GM18870 (cell line): Measurements from ENCODE around the gene GSTO2.

Experiments used
- ATAC-seq: cut with Tn5 transposase; IDR thresholded peaks from one replicate; pipeline ENCODE4 v1.9.1; 2021; ENCODE audit warnings: moderate library complexity; ENCODE audit not compliant: unreplicated experiment

GSTO2 gene

GRCh38 chr10:104337985-104338735, 69.2 kb downstream of the GSTO2 start, which contains the start of gene ITPRIP:
TSS of gene ITPRIP (minus strand) at chr10:104338465. CDS start at chr10:104316051, 22,414 bp downstream.
- ATAC-seq = peak; percentile 65

GRCh38 chr10:104339469-104340110, 70.6 kb downstream of the GSTO2 start:
- ATAC-seq = no peak

- no peak for ATAC-seq
Measured at GRCh38 chr10:104340111-104340526, 71.1 kb downstream of the GSTO2 start.

GRCh38 chr10:104340641-104341040, 71.7 kb downstream of the GSTO2 start:
- no peak for ATAC-seq

GRCh38 chr10:104342941-104343411, 74.0 kb downstream of the GSTO2 start:
- ATAC-seq = no peak

- no peak for ATAC-seq
Measured at GRCh38 chr10:104344219-104344618, 75.2 kb downstream of the GSTO2 start.

- no peak for ATAC-seq
Measured at GRCh38 chr10:104345515-104345914, 76.5 kb downstream of the GSTO2 start.

GRCh38 chr10:104345941-104346340, 77.0 kb downstream of the GSTO2 start:
- ATAC-seq = no peak

- ATAC-seq = no peak
Measured at GRCh38 chr10:104347295-104348045, 78.5 kb downstream of the GSTO2 start.

GRCh38 chr10:104348601-104349000, 79.6 kb downstream of the GSTO2 start:
- no peak for ATAC-seq

- ATAC-seq = peak; percentile 51
Measured at GRCh38 chr10:104349623-104350126, 80.7 kb downstream of the GSTO2 start.

- ATAC-seq = peak; percentile 47
Measured at GRCh38 chr10:104350127-104350635, 81.2 kb downstream of the GSTO2 start.

- peak; percentile 22 for ATAC-seq
Measured at GRCh38 chr10:104351061-104351702, 82.2 kb downstream of the GSTO2 start.

GRCh38 chr10:104351919-104352318, 82.9 kb downstream of the GSTO2 start:
- ATAC-seq = no peak

GRCh38 chr10:104353325-104354048, 84.5 kb downstream of the GSTO2 start, which contains the start of gene CFAP58:
TSS of gene CFAP58 (plus strand) at chr10:104353833. CDS start at chr10:104353898, 65 bp downstream.
- ATAC-seq = peak; percentile 42
